Activated CD8-positive, alpha-beta memory T cell treated with anti-CD3 and anti-CD28 coated beads, Interleukin-2, amount 50 U/mL, for 24 hours (primary cell): Measurements from ENCODE around the gene CHTF18.
"Not testable (repeated sequence)": the region's sequence is repeated elsewhere in the genome, so short reads cannot be mapped to it uniquely, and the experiment has no call there.

Source experiments
- DNase-seq: peaks from one replicate; pipeline ENCODE4 v3.0.0-alpha.2; 2020; ENCODE audit errors: extremely low read depth

Gene CHTF18

GRCh38 chr16:776298-776697 is 12.1 kb upstream of the CHTF18 start:
- DNase-seq: not testable (repeated sequence)

- DNase-seq: no peak
These were observed 11.6 kb upstream of the CHTF18 start for GRCh38 chr16:776824-777223.

GRCh38 chr16:777826-778225 is 10.6 kb upstream of the CHTF18 start:
- DNase-seq: no peak

GRCh38 chr16:778447-778846 is 10.0 kb upstream of the CHTF18 start:
- no peak for DNase-seq

GRCh38 chr16:778909-779527 is 9.4 kb upstream of the CHTF18 start:
- no peak for DNase-seq

- DNase-seq: no peak
These were observed 8.9 kb upstream of the CHTF18 start for GRCh38 chr16:779561-779960.

- DNase-seq: no peak
These were observed 8.1 kb upstream of the CHTF18 start for GRCh38 chr16:780296-780695.

- DNase-seq: no peak
These were observed 6.9 kb upstream of the CHTF18 start for GRCh38 chr16:781346-782010.

- no peak for DNase-seq
These were observed 6.2 kb upstream of the CHTF18 start for GRCh38 chr16:782258-782657.

- no peak for DNase-seq
These were observed 5.5 kb upstream of the CHTF18 start for GRCh38 chr16:782766-783403.

- DNase-seq: no peak
These were observed 4.8 kb upstream of the CHTF18 start for GRCh38 chr16:783404-784161.

GRCh38 chr16:784431-784830 is 4.0 kb upstream of the CHTF18 start:
- DNase-seq: no peak

- peak; percentile 35 for DNase-seq
These were observed 2.6 kb upstream of the CHTF18 start for GRCh38 chr16:785563-786535.

GRCh38 chr16:787321-787966 is 976 bp upstream of the CHTF18 start:
- no peak for DNase-seq

GRCh38 chr16:787978-788398 is 432 bp upstream of the CHTF18 start, which contains the start of gene RPUSD1:
Gene RPUSD1, minus strand, starts transcription at chr16:788381. Its CDS starts 644 bp downstream, at chr16:787737.
- DNase-seq: no peak

GRCh38 chr16:789191-789850 is 901 bp downstream of the CHTF18 start:
- no peak for DNase-seq

GRCh38 chr16:790086-790485 is 1.7 kb downstream of the CHTF18 start:
- DNase-seq: no peak

- DNase-seq: no peak
These were observed 2.7 kb downstream of the CHTF18 start for GRCh38 chr16:791131-791530.

- DNase-seq: no peak
These were observed 4.0 kb downstream of the CHTF18 start for GRCh38 chr16:792221-792995.
